H1 (cell line): ENCODE measurements around the gene SPINK5.

Source experiments
- BCL11A ChIP-seq, 2 experiments: IDR thresholded peaks; one replicate each; pipeline ENCODE4 v1.6.1; 2011; ENCODE audit warnings: low read depth in 2 of 2, low read length in 2 of 2, mild to moderate bottlenecking in 2 of 2
- CHD2 ChIP-seq: IDR thresholded peaks from 2 replicates; pipeline ENCODE4 v1.6.1; 2012; ENCODE audit warnings: low read length, improper control_type of control experiment
- EP300 ChIP-seq, 2 experiments: IDR thresholded peaks; 1 replicate in 1 of 2; 2 replicates in 1 of 2; pipeline ENCODE4 v1.6.1; 2011 to 2012; ENCODE audit warnings: low read depth in 2 of 2, low read length in 2 of 2, mild to moderate bottlenecking in 2 of 2, borderline replicate concordance in 1 of 2, inconsistent platforms in 1 of 2, moderate library complexity in 1 of 2
- EZH2 ChIP-seq: fragments of 200-600 bp; sonication (generic); IDR thresholded peaks from 2 replicates; pipeline ENCODE4 v1.7.1; 2012; ENCODE audit warnings: low read depth, mild to moderate bottlenecking, moderate library complexity, low read length, inconsistent platforms; ENCODE audit not compliant: severe bottlenecking
- FOSL1 ChIP-seq: IDR thresholded peaks from 2 replicates; pipeline ENCODE4 v1.6.1; 2011; ENCODE audit warnings: mild to moderate bottlenecking, low read depth, low read length, moderate library complexity; ENCODE audit not compliant: insufficient read depth
- NANOG ChIP-seq: IDR thresholded peaks from 2 replicates; pipeline ENCODE4 v1.6.1; 2011; ENCODE audit warnings: low read length, low read depth, mild to moderate bottlenecking, inconsistent platforms; ENCODE audit not compliant: insufficient read depth, poor library complexity, severe bottlenecking
- POLR2A ChIP-seq, 2 experiments: IDR thresholded peaks; 1 replicate in 1 of 2; 2 replicates in 1 of 2; pipeline ENCODE4 v1.6.1; 2011; ENCODE audit warnings: low read depth in 2 of 2, low read length in 2 of 2, mild to moderate bottlenecking in 2 of 2; ENCODE audit errors: control extremely low read depth in 1 of 2
- POLR2AphosphoS5 ChIP-seq: IDR thresholded peaks from 2 replicates; pipeline ENCODE4 v1.6.1; 2011; ENCODE audit warnings: low read depth, low read length
- SAP30 ChIP-seq: fragments of 300-600 bp; sonication (generic); IDR thresholded peaks from 2 replicates; pipeline ENCODE4 v1.7.1; 2012; ENCODE audit warnings: low read length, moderate library complexity, mild to moderate bottlenecking, inconsistent platforms; ENCODE audit not compliant: insufficient read depth, insufficient replicate concordance
- SUZ12 ChIP-seq: fragments of 200-600 bp; sonication (generic); IDR thresholded peaks from 2 replicates; pipeline ENCODE4 v1.6.1; 2012; ENCODE audit warnings: mild to moderate bottlenecking, inconsistent platforms, low read length, moderate library complexity, mixed read lengths
- TAF1 ChIP-seq: IDR thresholded peaks from 2 replicates; pipeline ENCODE4 v1.6.1; 2011; ENCODE audit warnings: mild to moderate bottlenecking, low read depth, low read length
- TCF12 ChIP-seq: IDR thresholded peaks from 2 replicates; pipeline ENCODE4 v1.6.1; 2011; ENCODE audit warnings: low read depth, mild to moderate bottlenecking, low read length
- TF ChIP-seq, protein P1 (sequence below), 3 experiments: IDR thresholded peaks; 1 replicate in 2 of 3; 2 replicates in 1 of 3; pipeline versions ENCODE4 v1.5.1 to v1.6.1; 2011; ENCODE audit warnings: low read length in 3 of 3, mild to moderate bottlenecking in 3 of 3, inconsistent platforms in 2 of 3, low read depth in 1 of 3, moderate library complexity in 1 of 3; ENCODE audit not compliant: insufficient read depth in 1 of 3; ENCODE audit errors: control extremely low read depth in 1 of 3

DNA sequence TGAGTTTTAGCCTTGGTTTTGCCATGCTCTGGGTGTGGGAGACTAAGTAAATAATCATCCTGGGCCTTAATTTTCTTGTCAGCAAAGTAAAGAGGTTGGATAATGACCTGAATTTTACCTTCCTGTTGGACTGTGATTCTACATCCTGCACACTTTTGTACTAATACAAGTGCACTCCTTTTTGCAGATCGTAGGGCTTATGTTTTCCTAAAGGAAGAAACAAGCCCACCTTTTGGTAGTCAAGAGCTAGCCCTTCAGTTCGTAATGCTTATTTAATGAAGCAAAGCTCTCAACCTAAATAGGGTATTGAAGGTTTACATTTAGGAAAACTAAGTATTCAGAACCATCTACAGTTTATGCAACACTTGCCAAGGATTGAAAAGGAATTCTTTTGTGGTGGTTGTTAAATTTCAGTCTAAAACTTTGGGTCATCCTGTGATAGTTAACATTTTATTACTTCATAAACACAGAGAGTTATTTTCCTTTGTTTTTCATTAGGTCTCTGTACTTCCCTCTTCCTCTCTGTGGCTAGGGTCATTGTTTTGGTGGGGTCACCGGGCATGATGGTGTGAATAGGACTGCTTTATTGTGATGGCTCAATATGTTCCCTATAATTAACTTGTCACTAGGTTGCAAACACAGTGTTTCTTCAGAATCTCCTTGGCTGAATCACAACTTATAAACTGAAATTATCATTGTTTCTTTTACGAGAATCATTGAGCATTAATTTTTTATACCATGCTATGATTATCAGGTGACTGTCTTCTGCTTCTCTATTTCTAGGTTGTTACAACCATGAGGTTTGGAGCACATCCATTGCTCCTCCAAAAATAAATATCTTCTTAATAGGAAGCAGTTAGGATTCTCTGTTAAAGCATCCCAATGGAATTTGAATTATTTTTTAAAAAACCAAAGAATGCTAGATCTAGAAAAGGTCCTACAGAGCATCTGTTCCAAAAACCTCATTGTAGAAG is 28.5 kb downstream of the SPINK5 start:
- TF ChIP-seq, protein P1, sequence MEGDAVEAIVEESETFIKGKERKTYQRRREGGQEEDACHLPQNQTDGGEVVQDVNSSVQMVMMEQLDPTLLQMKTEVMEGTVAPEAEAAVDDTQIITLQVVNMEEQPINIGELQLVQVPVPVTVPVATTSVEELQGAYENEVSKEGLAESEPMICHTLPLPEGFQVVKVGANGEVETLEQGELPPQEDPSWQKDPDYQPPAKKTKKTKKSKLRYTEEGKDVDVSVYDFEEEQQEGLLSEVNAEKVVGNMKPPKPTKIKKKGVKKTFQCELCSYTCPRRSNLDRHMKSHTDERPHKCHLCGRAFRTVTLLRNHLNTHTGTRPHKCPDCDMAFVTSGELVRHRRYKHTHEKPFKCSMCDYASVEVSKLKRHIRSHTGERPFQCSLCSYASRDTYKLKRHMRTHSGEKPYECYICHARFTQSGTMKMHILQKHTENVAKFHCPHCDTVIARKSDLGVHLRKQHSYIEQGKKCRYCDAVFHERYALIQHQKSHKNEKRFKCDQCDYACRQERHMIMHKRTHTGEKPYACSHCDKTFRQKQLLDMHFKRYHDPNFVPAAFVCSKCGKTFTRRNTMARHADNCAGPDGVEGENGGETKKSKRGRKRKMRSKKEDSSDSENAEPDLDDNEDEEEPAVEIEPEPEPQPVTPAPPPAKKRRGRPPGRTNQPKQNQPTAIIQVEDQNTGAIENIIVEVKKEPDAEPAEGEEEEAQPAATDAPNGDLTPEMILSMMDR (IDR thresholded peaks at IDR 0.05; ENCODE audit: control extremely low read depth in 1 of 3, insufficient read depth in 1 of 3, low read depth in 1 of 3, low read length in 3 of 3), result no peak
- no peak for TF ChIP-seq POLR2A (IDR thresholded peaks at IDR 0.05; ENCODE audit: control extremely low read depth in 1 of 2, low read depth in 2 of 2, low read length in 2 of 2)
- TF ChIP-seq CHD2, result no peak
- TF ChIP-seq POLR2AphosphoS5, result no peak
- TF ChIP-seq EZH2, result no peak
- no peak for TF ChIP-seq NANOG
- TF ChIP-seq TCF12, result no peak
- no peak for TF ChIP-seq EP300 (IDR thresholded peaks at IDR 0.05; ENCODE audit: borderline replicate concordance in 1 of 2, low read depth in 2 of 2, low read length in 2 of 2)
- TF ChIP-seq SUZ12, result no peak
- TF ChIP-seq SAP30, result no peak
- TF ChIP-seq TAF1, result no peak
- no peak for TF ChIP-seq BCL11A (IDR thresholded peaks at IDR 0.05; ENCODE audit: low read depth in 2 of 2, low read length in 2 of 2)
- TF ChIP-seq FOSL1, result no peak
